ENCODE measurements around the gene PFKL. TPM values are rescaled to one million over a fixed set of nuclear protein-coding genes. Genes with fewer than 3 reads are reported as not detected.

The PFKL gene
- total and polyA plus RNA-seq, 2 donors (not counting 1 experiment from before 2014, with no cell fraction given) = 54.8 to 125 TPM

DNA sequence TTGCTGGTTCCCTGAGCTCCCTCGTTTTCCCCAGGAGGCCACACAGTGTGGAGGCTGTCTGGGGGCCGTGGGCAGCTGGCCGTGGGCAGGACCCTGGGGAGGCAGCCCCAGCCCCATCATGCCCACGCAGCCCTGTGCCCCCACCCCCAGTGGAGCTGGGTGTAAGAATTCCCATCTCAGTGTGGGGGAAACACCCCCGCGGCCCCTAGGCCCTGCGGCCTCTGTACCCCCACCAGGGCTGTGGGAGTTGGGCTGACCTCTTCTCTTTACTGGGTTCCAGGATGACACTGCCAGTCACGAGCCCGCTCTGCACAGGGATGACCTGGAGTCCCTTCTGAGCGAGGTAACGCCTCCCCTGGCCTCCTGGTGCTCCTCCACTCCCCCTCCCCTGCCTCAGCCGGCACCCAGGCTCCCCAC, 3.7 kb upstream of the PFKL start:
- Histone ChIP-seq H3K36me3 (ENCODE audit: control insufficient read depth, insufficient read depth, low read length) (no peaks in the 10 kb centered on the region), H3K9ac (ENCODE audit: insufficient read depth, low read length) (no peak overlapping the region), H3K27me3 (ENCODE audit: control insufficient read depth, insufficient read depth, low read length) (no peaks in the 10 kb centered on the region), H3K4me2 (ENCODE audit: extremely low read depth, insufficient read depth, low read length) (no peak overlapping the region), H3K4me3 (replicated peaks in 1 of 4; ENCODE audit: control extremely low read depth in 1 of 4, insufficient read depth in 1 of 4, low read depth in 3 of 4, low read length in 4 of 4) (no peak overlapping the region), H3K4me1 (ENCODE audit: control insufficient read depth, extremely low read depth, insufficient read depth, low read length) (peaks cover 3% of the 10 kb centered on the region), H3K27ac (ENCODE audit: insufficient read depth, low read length) (no peak overlapping the region), H3K79me2 (ENCODE audit: control insufficient read depth, insufficient read depth, low read length) (peaks cover 6% of the 10 kb centered on the region), H3K9me3 (ENCODE audit: control insufficient read depth, insufficient read depth, low read depth, low read length) (no peaks in the 10 kb centered on the region), H4K20me1 (ENCODE audit: control insufficient read depth, extremely low read depth, insufficient read depth, low read length) (no peaks in the 10 kb centered on the region), H2AFZ (ENCODE audit: low read length) (no peak overlapping the region)
- TF ChIP-seq, protein P1, sequence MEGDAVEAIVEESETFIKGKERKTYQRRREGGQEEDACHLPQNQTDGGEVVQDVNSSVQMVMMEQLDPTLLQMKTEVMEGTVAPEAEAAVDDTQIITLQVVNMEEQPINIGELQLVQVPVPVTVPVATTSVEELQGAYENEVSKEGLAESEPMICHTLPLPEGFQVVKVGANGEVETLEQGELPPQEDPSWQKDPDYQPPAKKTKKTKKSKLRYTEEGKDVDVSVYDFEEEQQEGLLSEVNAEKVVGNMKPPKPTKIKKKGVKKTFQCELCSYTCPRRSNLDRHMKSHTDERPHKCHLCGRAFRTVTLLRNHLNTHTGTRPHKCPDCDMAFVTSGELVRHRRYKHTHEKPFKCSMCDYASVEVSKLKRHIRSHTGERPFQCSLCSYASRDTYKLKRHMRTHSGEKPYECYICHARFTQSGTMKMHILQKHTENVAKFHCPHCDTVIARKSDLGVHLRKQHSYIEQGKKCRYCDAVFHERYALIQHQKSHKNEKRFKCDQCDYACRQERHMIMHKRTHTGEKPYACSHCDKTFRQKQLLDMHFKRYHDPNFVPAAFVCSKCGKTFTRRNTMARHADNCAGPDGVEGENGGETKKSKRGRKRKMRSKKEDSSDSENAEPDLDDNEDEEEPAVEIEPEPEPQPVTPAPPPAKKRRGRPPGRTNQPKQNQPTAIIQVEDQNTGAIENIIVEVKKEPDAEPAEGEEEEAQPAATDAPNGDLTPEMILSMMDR (conservative IDR thresholded peaks at IDR 0.05 in 1 of 2, IDR thresholded peaks at IDR 0.05 in 1 of 2; ENCODE audit: low read depth in 1 of 2, low read length in 2 of 2) = no peak
- no peak for DNase-seq (ENCODE audit: low read depth in 2 of 2)

DNA sequence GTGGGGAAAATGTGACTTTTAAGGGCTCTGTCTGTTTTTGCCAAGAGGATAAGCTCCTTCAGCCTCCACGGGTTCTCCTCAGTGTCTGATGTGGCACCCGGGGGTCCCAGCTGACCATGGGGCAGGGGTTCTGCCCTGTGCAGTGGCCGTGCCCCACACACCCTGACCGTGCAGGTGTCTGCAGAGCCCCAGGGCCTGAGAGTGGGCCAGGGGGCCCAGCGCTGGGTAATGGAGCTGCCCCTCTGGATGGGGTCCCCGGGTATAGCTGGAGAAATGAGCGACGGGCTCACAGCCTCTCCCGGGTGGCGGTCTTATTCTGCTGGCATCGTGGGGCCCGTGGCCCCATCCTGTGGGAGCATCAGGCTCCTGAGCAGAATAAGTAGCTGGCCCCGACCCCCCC, 2.9 kb upstream of the PFKL start:
- Histone ChIP-seq H3K27ac (ENCODE audit: insufficient read depth, low read length) (no peak overlapping the region), H3K4me3 (replicated peaks in 1 of 4; ENCODE audit: control extremely low read depth in 1 of 4, insufficient read depth in 1 of 4, low read depth in 3 of 4, low read length in 4 of 4) (no peak overlapping the region), H3K9ac (ENCODE audit: insufficient read depth, low read length) (no peak overlapping the region), H3K79me2 (ENCODE audit: control insufficient read depth, insufficient read depth, low read length) (peaks cover 10% of the 10 kb centered on the region), H2AFZ (ENCODE audit: low read length) (no peak overlapping the region), H4K20me1 (ENCODE audit: control insufficient read depth, extremely low read depth, insufficient read depth, low read length) (no peaks in the 10 kb centered on the region), H3K4me2 (ENCODE audit: extremely low read depth, insufficient read depth, low read length) (no peak overlapping the region), H3K4me1 (ENCODE audit: control insufficient read depth, extremely low read depth, insufficient read depth, low read length) (peaks cover 5% of the 10 kb centered on the region), H3K9me3 (ENCODE audit: control insufficient read depth, insufficient read depth, low read depth, low read length) (no peaks in the 10 kb centered on the region), H3K36me3 (ENCODE audit: control insufficient read depth, insufficient read depth, low read length) (no peaks in the 10 kb centered on the region), H3K27me3 (ENCODE audit: control insufficient read depth, insufficient read depth, low read length) (no peaks in the 10 kb centered on the region)
- no peak for DNase-seq (ENCODE audit: low read depth in 2 of 2)
- TF ChIP-seq, protein P1 (conservative IDR thresholded peaks at IDR 0.05 in 1 of 2, IDR thresholded peaks at IDR 0.05 in 1 of 2; ENCODE audit: low read depth in 1 of 2, low read length in 2 of 2) = no peak
- TF ChIP-seq EZH2 (IDR thresholded peaks at IDR 0.05; ENCODE audit: low read length, missing control alignments) = no peak

DNA sequence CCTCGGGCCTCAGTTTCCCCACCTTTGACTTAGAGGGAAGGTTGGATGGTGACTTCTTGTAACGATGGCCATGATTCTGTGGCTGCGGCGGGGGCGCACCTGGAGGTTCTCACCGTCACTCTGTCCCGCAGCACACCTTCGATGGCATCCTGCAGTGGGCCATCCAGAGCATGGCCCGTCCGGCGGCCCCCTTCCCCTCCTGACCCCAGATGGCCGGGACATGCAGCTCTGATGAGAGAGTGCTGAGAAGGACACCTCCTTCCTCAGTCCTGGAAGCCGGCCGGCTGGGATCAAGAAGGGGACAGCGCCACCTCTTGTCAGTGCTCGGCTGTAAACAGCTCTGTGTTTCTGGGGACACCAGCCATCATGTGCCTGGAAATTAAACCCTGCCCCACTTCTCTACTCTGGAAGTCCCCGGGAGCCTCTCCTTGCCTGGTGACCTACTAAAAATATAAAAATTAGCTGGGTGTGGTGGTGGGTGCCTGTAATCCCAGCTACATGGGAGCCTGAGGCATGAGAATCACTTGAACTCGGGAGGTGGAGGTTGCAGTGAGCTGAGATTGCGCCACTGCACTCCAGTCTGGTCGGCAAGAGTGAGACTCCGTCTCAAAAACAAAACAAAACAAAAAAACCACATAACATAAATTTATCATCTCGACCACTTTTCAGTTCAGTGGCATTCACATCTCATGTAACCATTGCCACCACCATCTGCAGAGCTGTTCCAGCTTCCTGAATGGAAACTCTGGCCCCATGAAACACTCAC, 2.1 kb upstream of the PFKL start:
- Histone ChIP-seq H3K9ac (ENCODE audit: insufficient read depth, low read length) (no peak overlapping the region), H3K9me3 (ENCODE audit: control insufficient read depth, insufficient read depth, low read depth, low read length) (no peaks in the 10 kb centered on the region), H3K4me2 (ENCODE audit: extremely low read depth, insufficient read depth, low read length) (peak overlapping the region; percentile 35), H4K20me1 (ENCODE audit: control insufficient read depth, extremely low read depth, insufficient read depth, low read length) (no peaks in the 10 kb centered on the region), H3K27ac (ENCODE audit: insufficient read depth, low read length) (no peak overlapping the region), H3K4me1 (ENCODE audit: control insufficient read depth, extremely low read depth, insufficient read depth, low read length) (peaks cover 5% of the 10 kb centered on the region), H3K36me3 (ENCODE audit: control insufficient read depth, insufficient read depth, low read length) (no peaks in the 10 kb centered on the region), H3K4me3 (replicated peaks in 1 of 4; ENCODE audit: control extremely low read depth in 1 of 4, insufficient read depth in 1 of 4, low read depth in 3 of 4, low read length in 4 of 4) (no peak overlapping the region), H3K27me3 (ENCODE audit: control insufficient read depth, insufficient read depth, low read length) (no peaks in the 10 kb centered on the region), H3K79me2 (ENCODE audit: control insufficient read depth, insufficient read depth, low read length) (peaks cover 17% of the 10 kb centered on the region), H2AFZ (ENCODE audit: low read length) (no peak overlapping the region)
- TF ChIP-seq EZH2 (IDR thresholded peaks at IDR 0.05; ENCODE audit: low read length, missing control alignments) = no peak
- TF ChIP-seq, protein P1 (conservative IDR thresholded peaks at IDR 0.05 in 1 of 2, IDR thresholded peaks at IDR 0.05 in 1 of 2; ENCODE audit: low read depth in 1 of 2, low read length in 2 of 2) = peak; percentile 67 to 78
- peak; percentile 61 to 82 for DNase-seq (ENCODE audit: low read depth in 2 of 2)
